Stimulated activated CD8-positive, alpha-beta memory T cell treated with anti-CD3 and anti-CD28 coated beads, Interleukin-7, amount 100 ng/mL, for 4 hours (primary cell): ENCODE data around the gene MCMBP.
"Not testable (repeated sequence)": the region's sequence is repeated elsewhere in the genome, so short reads cannot be mapped to it uniquely, and the experiment has no call there.

Source experiments
- DNase-seq, 2 donors: peaks; one replicate each; pipeline ENCODE4 v3.0.0-alpha.2; 2020; ENCODE audit warnings: low read depth in 2 of 2

The MCMBP gene

GRCh38 chr10:119829429-119829828 is 43.2 kb downstream of the MCMBP start:
- no peak for DNase-seq

DNA sequence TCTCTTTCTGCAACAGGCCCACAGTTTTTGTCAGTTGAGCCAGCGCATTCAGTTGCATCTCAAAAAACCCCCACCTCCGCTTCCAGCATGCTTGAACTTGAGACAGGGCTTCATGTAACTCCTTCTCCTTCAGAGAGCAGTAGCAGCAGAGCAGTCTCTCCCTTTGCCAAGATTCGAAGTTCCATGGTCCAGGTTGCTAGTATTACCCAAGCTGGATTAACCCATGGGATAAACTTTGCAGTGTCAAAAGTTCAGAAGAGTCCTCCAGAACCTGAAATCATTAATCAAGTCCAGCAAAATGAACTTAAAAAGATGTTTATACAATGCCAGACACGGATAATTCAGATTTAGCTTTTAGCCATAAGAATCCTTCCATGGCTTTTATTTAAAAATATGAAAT is 45.2 kb downstream of the MCMBP start:
- no peak for DNase-seq

GRCh38 chr10:119826771-119827170 is 45.9 kb downstream of the MCMBP start:
- DNase-seq = no peak

GRCh38 chr10:119824299-119824698 is 48.3 kb downstream of the MCMBP start:
- DNase-seq = no peak

- DNase-seq = no peak
Observed at GRCh38 chr10:119821182-119821581, 51.5 kb downstream of the MCMBP start.

GRCh38 chr10:119818889-119819270 is 53.8 kb downstream of the MCMBP start:
- no peak for DNase-seq

- DNase-seq = no peak
Observed at GRCh38 chr10:119817991-119818888, 54.4 kb downstream of the MCMBP start.

DNA sequence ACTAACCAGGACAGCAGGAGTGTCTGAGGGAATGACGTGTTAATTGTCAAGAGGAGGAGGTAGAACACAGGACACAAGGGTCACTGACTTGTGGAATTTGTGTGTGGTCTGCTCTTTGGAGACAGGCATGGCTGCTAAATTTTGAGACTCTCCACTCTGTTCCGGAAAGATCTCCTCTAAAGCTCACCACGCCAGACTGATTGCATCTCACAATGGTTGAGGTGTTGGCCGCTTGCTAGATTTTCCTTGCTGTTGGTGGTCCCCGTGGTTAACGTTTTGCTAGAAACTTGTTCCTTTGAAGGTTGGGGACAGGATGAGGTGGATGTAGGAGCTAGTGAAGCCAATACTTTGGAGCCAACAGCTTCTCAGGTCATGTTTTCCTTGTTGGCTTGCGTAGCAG is 57.0 kb downstream of the MCMBP start:
- DNase-seq = no peak

DNA sequence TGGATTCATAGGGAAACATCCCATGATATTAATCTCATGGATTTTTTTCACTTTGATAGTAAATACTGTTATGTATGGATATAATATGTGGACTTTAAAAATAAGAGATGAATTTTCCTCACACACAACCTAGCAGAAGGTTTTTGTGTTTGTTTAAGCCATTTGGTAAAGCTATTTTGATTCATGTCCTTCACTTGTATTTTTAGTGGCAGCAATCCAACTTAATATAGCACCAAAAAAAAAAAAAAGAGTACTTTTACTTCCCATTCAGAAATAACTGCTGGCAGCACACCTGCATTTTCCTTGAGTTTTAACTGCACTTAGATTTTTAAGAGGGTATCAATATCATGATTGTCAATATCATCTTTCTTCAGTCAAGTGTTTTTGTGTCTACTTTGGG is 60.0 kb downstream of the MCMBP start:
- no peak for DNase-seq

DNA sequence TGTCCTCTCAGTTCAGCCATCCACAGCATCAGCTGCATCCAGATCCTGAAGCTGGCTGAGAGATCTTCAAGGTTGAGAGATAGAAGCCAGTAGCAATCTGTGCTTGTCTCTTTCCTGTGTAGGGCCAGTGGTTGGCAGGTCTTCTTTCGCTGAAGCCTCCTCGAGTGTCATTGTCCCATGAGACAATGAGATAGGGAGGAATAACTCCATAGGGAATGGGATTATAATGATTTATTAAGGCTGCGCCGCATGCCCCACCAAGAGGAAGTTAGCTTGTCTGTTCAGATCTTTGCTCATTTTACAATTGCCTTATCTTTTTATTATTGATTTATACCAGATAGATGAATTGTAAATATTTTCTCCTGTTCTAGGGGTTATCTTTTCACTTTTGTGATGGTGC is 61.5 kb downstream of the MCMBP start:
- DNase-seq = no peak

DNA sequence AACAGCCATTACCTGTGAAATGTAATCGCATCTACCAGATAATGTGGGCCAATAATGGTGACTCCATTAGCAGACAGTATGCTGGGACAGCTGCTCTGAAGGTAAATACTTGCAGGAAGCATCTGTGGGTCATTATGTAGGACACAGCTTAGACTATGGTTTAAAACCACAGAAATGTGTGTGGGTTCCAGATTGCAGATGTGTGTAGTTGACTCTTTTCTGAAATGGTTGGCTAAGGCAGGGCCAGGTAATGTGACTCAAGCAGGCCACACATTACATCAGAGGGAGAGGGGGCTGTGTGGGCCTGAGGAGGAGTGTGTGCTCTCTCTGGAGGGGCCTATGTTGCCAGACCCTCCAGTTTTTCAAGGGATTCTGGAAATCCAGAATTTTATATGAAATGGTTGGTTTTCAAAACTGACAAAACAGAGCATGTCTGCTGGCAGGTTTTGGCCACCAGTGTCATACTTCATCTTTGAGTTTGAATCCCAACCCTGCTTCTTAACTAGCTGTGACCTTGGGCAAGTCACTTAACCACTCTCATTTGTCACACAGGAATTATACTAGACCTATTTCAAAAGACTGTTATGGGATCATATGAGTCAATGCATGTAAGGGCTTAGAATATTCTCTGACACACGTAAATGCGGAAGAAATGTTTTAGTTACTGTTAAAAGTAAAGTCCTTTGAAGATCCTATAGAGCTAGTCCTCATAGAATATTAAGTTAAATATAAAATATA is 64.5 kb downstream of the MCMBP start:
- DNase-seq = no peak

- no peak for DNase-seq
Observed at GRCh38 chr10:119806334-119807130, 66.1 kb downstream of the MCMBP start.

- no peak for DNase-seq
Observed at GRCh38 chr10:119805702-119806230, 66.9 kb downstream of the MCMBP start.

GRCh38 chr10:119803264-119803663 is 69.4 kb downstream of the MCMBP start:
- DNase-seq = no peak

DNA sequence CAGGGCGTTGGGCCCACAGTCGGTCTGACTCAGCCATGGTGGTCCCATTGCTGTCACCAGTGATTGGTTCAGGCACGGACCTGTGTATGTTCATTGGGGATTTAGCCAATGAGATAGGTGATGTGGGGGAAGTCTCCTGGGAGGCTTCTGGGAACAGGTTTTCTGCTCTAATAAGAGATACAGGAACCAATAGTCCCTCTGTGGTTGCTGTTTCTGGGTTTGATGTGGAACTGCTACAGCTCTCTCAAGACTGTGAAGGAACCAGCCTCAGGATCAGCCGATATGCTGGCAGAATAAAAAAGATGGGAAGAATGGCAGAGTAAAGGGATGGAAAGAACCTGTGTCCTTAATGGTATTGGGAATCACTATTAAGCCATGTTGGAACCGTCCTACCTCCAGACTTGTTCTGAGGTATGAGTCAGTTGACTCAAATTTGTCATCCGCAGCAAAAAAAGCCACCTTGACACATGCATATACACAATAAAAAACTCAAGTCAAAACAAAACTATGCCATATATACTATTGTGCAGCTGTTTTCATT is 70.6 kb downstream of the MCMBP start:
- no peak for DNase-seq

DNA sequence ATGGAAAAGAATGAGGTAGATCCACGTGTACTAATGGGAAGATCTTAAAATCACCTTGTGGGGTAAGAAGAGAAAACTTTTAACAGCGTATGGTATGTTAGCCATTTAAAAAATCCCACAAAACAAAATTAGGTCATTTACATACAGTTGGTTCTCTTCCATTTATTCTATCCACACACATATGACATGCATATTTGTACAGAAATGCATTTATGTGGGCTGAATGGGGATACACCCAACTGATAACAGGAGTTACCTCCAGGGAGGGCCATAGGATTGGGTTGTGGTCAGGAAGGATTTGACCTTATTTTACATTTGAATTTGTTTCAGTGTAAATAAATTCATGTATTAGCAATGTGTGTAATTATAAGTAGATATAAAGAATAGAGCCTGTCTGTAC is 71.5 kb downstream of the MCMBP start:
- DNase-seq = no peak

- DNase-seq = no peak
Observed at GRCh38 chr10:119796039-119796438, 76.6 kb downstream of the MCMBP start.

GRCh38 chr10:119795101-119795500 is 77.5 kb downstream of the MCMBP start:
- DNase-seq = not testable (repeated sequence)

DNA sequence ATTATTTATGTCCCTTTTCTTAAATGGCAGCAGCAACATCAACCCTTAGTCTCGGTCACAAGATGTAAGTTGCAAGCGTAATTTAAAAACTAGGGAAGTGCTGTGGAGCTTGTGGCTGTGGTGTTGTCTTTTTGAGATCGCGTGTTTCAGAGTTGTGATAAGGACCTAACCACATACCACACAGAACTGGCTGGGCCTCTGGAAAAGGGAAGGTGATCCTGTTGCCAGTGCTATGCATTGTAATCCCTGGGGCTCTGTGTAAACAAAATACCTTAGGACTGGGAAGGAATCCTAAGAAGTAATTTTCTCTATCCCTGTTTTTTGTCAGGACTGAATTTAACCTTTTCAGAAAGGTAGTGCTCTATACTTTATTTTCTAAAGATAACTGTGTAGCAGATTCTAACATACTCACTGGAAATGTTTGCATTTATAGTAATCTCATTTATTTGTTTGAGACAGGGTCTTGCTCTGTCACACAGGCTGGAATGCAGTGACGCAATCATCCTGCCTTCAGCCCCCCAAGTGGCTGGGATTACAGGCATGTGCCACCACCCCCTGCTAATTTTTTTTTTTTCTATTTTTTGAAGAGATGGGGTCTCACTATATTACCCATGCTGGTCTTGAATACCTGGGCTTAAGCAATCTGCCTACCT is 86.4 kb downstream of the MCMBP start:
- DNase-seq = no peak

DNA sequence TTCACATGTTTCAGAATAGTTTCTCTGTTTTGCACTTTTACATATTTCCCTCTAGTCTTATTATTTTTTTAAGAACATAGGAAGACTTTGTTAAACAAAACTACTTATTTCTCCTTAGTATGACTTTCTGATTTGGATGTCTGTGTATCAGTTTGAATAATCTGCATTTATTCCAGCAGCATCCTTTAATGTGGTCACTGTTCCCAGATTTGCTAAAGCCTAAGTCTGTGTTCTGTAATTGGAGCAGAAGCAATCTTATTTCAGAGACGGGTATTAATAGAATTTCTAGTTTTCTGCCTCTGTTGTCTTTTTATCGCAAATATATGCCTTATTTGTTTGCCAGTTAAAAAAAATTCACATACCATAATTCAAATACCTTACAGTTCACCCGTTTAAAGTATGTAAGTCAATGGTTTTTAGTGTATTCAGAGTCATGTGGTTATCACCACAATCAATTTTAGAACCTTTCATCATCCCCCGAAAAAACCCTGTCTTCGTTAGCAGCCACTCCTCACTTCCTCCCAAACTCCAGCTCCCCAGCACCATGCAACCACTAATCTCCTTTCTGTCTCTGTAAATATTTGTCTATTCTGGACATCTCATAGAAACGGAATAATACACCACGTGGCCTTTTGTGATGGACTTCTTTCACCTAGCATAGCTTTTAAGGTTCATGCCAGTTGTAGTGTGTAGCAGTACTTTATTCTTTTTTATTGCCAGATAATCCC is 88.1 kb downstream of the MCMBP start:
- no peak for DNase-seq

DNA sequence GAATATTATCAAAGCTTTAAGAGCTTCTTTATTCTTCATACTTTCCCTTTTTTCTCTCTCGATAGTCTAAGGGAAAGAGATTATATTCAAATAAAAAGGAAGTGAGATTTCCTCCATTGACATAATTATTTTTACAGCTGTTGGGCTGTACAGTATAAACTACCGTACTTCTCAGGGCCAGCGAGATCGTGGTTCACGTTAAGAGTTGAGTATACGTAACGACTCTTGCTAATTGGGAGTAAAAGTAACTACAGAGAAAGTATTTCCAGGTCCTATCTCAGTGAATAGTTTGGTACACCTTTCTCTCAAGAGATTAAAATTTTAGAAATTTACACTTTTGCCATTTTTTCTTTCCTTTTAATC is 89.0 kb downstream of the MCMBP start:
- DNase-seq = no peak
